SH-SY5Y (cell line): Measurements from ENCODE around the gene ACTR5.

ENCODE experiments used
- GATA2 ChIP-seq: IDR thresholded peaks from 2 replicates; pipeline ENCODE4 v1.6.1; 2011; ENCODE audit warnings: mild to moderate bottlenecking, low read depth, low read length
- GATA3 ChIP-seq: IDR thresholded peaks from 2 replicates; pipeline ENCODE4 v1.6.1; 2011; ENCODE audit warnings: low read depth, mild to moderate bottlenecking, low read length, moderate library complexity

GRCh38 chr20:38757145-38757775 lies 9.0 kb downstream of the ACTR5 start:
- TF ChIP-seq GATA2 = no peak
- no peak for TF ChIP-seq GATA3
